ENCODE measurements around the gene ALAD. TPM values are rescaled to one million over a fixed set of nuclear protein-coding genes. Genes with fewer than 3 reads are reported as not detected.
"Not testable (repeated sequence)": the region's sequence is repeated elsewhere in the genome, so short reads cannot be mapped to it uniquely, and the experiment has no call there.

The ALAD gene
- total RNA-seq, 2 donors from 2014 or later: 27.5 to 34.7 TPM

- Mint-ChIP-seq H3K27ac (no peak overlapping the region), H3K27me3 (ENCODE audit: low read depth) (no peaks in the 10 kb centered on the region), H3K9me3 (no peaks in the 10 kb centered on the region), H3K4me3 (no peak overlapping the region), H3K4me1 (ENCODE audit: low read depth) (no peaks in the 10 kb centered on the region), H3K36me3 (ENCODE audit: insufficient read depth in 2 of 2) (no peaks in the 10 kb centered on the region)
- ATAC-seq (replicated peaks in 1 of 2) (no peak), DNase-seq (no peak)
These were observed 15.2 kb upstream of the ALAD start for GRCh38 chr9:113416149-113416721.

DNA sequence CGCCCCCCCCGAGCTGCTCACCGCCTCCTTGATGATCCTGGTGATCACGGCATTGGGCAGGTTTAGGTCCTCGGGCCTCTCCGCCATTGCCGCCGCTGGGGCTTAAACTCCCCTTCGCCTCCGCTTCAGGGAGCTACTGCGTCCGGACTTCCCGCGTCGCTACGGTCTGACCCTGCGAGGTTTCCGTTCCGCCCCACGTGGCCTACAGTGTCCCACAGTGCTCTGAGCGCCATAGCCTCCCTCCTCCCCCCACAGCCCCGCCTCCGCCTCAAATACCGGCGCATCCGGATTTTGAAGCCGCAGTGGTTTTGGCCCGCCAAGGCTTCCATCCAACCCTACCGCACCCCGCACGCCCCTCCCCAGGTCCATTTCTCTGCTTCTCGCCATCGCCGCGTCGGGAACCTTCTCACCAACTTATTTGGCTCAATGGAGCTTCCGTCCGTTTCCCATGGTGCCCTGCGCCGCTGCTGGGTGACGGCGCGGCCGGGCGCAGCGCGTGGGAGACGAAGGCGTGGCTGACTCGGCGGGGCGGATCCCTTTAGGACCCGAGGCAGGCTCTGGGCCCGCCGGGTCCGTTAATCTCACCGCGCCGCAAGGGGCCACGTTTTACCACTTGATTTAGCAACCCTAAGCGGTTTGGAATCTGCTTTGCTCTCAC, 9.3 kb upstream of the ALAD start, which contains the start of the genes C9orf43 and POLE3:
TSS of gene C9orf43 (plus strand) at position 541 of the 658 bp plus-strand sequence. CDS start 2,747 bp downstream, outside the sequence.
TSS of gene POLE3 (minus strand) at position 469 of the 658 bp plus-strand sequence. CDS start at position 87, 382 bp downstream.
- peak; percentile 96 to 97 for DNase-seq
- H3K27me3 Mint-ChIP-seq (ENCODE audit: low read depth): no peaks in the 10 kb centered on the region
- H3K9me3 Mint-ChIP-seq: no peaks in the 10 kb centered on the region
- H3K4me1 Mint-ChIP-seq (ENCODE audit: low read depth): peaks cover 31% of the 10 kb centered on the region
- peaks cover 12 to 17% of the 10 kb centered on the region in 2 donors for H3K36me3 Mint-ChIP-seq (ENCODE audit: insufficient read depth in 2 of 2)
- H3K4me3 Mint-ChIP-seq: peak within 1 kb of the TSS; percentile 94 to 99
- peak within 1 kb of the TSS; percentile 96 for H3K27ac Mint-ChIP-seq
- ATAC-seq (replicated peaks in 1 of 2): peak; percentile 95 to 96

DNA sequence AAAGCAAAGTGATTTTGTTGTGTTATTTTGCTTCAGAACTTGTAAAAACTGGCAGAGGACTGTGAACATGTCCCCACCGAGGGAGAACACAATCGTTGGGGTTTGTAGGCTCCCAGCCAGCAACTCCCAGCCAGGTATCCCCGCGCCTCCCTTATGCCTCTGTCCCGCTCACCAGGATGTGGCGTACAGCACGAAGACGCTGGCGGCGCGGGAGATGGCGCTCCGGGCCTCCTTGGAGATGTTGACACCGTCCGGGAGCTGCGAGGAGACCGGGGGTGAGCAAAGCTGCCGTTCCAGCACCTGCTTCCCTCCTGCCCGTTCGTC, 8.8 kb upstream of the ALAD start:
- H3K36me3 Mint-ChIP-seq (ENCODE audit: insufficient read depth in 2 of 2): peaks cover 12 to 17% of the 10 kb centered on the region in 2 donors
- H3K4me3 Mint-ChIP-seq: peak overlapping the region; percentile 94 to 99
- no peaks in the 10 kb centered on the region for H3K27me3 Mint-ChIP-seq (ENCODE audit: low read depth)
- peaks cover 31% of the 10 kb centered on the region for H3K4me1 Mint-ChIP-seq (ENCODE audit: low read depth)
- no peaks in the 10 kb centered on the region for H3K9me3 Mint-ChIP-seq
- peak; percentile 20 to 21 for ATAC-seq (replicated peaks in 1 of 2)
- peak overlapping the region; percentile 96 for H3K27ac Mint-ChIP-seq
- DNase-seq: no peak

DNA sequence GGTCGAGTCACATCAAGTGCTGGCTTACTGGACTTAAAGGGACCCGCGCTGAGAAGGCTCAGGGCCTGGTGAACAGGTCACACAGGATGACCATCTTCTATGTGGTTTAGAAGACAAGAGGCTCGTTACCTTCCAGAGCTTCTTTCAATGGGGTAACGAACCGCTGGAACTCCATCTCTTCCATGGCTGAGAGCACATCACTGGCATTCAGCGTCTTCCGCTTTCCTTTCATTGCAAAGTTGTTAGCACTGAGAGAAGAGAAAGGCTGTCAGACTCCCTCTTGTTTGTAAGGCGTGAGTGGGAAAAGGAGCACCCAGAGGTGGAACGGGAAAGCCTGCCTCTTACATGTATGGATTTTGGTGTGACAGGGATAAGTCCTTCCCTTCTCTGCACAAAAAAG, 8.4 kb upstream of the ALAD start:
- Mint-ChIP-seq H3K4me3 (peak overlapping the region; percentile 94 to 99), H3K36me3 (ENCODE audit: insufficient read depth in 2 of 2) (peaks cover 12 to 17% of the 10 kb centered on the region in 2 donors), H3K27ac (peak overlapping the region; percentile 91), H3K9me3 (no peaks in the 10 kb centered on the region), H3K27me3 (ENCODE audit: low read depth) (no peaks in the 10 kb centered on the region), H3K4me1 (ENCODE audit: low read depth) (peaks cover 31% of the 10 kb centered on the region)
- no peak for DNase-seq
- no peak for ATAC-seq (replicated peaks in 1 of 2)

DNA sequence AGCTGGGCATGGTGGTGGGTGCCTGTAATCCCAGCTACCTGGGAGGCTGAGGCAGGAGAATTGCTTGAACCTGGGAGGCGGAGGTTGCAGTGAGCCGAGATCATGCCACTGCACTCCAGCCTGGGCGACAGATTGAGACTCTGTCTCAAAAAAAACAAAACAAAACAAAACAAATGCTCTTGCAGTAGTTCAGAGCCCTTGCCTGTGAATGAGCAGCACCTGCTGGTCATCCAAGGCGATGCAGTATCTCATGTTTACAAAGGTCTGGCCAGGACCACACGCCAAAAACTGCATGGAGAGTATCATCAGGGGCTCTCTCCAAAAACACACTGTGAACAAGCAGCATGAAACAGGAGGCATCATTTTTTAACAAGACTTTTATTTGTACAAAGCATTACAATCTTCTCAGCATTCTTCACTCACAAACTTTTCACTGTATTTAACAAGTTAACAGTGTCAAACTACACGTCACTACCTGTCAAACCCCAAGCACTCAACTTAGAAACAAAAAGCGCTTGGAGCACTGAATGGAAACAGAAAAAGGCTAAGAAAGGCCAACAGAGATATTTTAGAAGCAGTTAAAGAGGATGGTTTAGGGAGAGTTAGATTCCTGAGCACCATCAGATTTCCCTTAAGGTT, 5.9 kb upstream of the ALAD start:
- peak; percentile 60 to 67 for DNase-seq
- not testable (repeated sequence) for H3K9me3 Mint-ChIP-seq; H3K27me3 Mint-ChIP-seq (ENCODE audit: low read depth); ATAC-seq (replicated peaks in 1 of 2)
- peak overlapping the region; percentile 8 to 94 for H3K4me3 Mint-ChIP-seq
- peak overlapping the region; percentile 91 for H3K27ac Mint-ChIP-seq
- H3K36me3 Mint-ChIP-seq (ENCODE audit: insufficient read depth in 2 of 2): peaks cover 12 to 17% of the 10 kb centered on the region in 2 donors
- peaks cover 36% of the 10 kb centered on the region for H3K4me1 Mint-ChIP-seq (ENCODE audit: low read depth)

GRCh38 chr9:113406353-113406752, 5.3 kb upstream of the ALAD start:
- ATAC-seq (replicated peaks in 1 of 2); H3K9me3 Mint-ChIP-seq; H3K27me3 Mint-ChIP-seq (ENCODE audit: low read depth); H3K4me3 Mint-ChIP-seq; DNase-seq: not testable (repeated sequence)
- peak overlapping the region; percentile 91 for H3K27ac Mint-ChIP-seq
- H3K36me3 Mint-ChIP-seq (ENCODE audit: insufficient read depth in 2 of 2): peaks cover 12 to 17% of the 10 kb centered on the region in 2 donors
- H3K4me1 Mint-ChIP-seq (ENCODE audit: low read depth): peaks cover 42% of the 10 kb centered on the region

DNA sequence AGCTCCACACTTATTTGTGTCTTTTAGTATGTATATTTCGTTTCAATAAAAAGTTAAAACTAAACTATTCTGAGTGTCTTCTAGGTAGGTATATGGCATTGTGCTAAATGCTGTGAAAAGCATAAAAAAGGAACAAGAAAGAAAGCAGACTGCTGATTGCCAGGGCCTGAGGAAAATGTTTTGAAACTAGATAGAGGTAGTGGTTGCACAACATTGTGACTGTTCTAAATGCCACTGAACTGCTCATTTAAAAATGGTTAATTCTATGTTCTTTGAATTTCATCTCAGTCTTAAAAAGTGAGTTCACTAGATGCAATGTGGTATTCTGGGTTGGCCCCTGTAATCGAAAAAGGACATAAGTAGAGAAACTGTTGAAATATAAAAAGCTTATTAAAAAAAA, 2.6 kb upstream of the ALAD start:
- ATAC-seq (replicated peaks in 1 of 2): no peak
- no peak for DNase-seq
- Mint-ChIP-seq H3K9me3 (no peaks in the 10 kb centered on the region), H3K4me1 (ENCODE audit: low read depth) (peaks cover 51% of the 10 kb centered on the region), H3K27ac (peak overlapping the region; percentile 35), H3K36me3 (ENCODE audit: insufficient read depth in 2 of 2) (peaks cover 5 to 10% of the 10 kb centered on the region in 2 donors), H3K27me3 (ENCODE audit: low read depth) (no peaks in the 10 kb centered on the region), H3K4me3 (no peak overlapping the region)

- Mint-ChIP-seq H3K27me3 (ENCODE audit: low read depth) (no peaks in the 10 kb centered on the region), H3K27ac (no peak overlapping the region), H3K9me3 (no peaks in the 10 kb centered on the region), H3K4me3 (peak overlapping the region; percentile 61 to 96), H3K4me1 (ENCODE audit: low read depth) (peaks cover 34% of the 10 kb centered on the region), H3K36me3 (ENCODE audit: insufficient read depth in 2 of 2) (no peaks in the 10 kb centered on the region)
- no peak for DNase-seq
- ATAC-seq (replicated peaks in 1 of 2): no peak
These were observed 1.4 kb downstream of the ALAD start for GRCh38 chr9:113399646-113400200.

DNA sequence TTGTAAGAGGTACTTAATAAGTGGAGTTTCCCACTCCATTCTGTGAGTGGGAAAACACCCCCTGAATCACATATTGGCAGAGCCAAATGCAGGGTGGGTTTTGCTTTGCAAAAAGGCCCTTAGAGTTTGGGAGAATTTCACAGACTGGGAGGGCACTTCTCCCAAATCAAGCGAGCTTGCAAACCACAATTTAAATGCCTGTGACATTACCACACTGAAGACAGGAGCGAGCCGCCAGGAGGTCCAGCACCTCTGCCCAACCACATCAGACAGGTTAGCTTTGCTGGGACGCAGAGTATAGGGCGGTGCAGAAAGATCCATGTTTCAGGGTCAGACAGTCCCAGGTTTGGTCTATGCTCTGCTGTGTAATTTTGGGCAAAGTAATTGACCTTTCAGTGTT, 2.3 kb downstream of the ALAD start:
- Mint-ChIP-seq H3K4me1 (ENCODE audit: low read depth) (peaks cover 34% of the 10 kb centered on the region), H3K27ac (no peak overlapping the region), H3K9me3 (no peaks in the 10 kb centered on the region), H3K4me3 (peak overlapping the region; percentile 18 to 61), H3K36me3 (ENCODE audit: insufficient read depth in 2 of 2) (no peaks in the 10 kb centered on the region), H3K27me3 (ENCODE audit: low read depth) (no peaks in the 10 kb centered on the region)
- DNase-seq (no peak), ATAC-seq (replicated peaks in 1 of 2) (no peak)

DNA sequence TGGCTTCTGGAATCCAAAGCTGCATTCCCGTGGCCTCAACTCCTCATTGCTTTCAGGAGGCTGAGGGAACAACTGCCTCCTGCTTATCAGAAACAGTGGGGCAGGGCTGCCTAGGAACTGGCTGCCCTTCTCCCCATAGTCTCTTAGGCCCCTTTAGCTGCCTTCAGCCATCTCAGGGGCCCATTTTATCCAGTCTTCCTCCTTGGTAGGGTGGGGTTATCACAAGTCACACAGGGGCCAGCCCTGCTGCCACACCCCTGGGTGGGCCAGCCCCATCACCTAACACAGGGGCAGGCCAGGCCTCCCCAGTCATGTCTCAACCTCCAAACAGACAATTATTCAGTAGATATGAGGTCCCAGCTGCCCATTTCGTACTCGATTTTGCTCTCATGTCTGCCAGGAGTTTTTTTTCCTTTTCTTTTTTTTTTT, 3.9 kb downstream of the ALAD start:
- H3K27ac Mint-ChIP-seq: no peak overlapping the region
- H3K4me1 Mint-ChIP-seq (ENCODE audit: low read depth): peaks cover 30% of the 10 kb centered on the region
- no peak for ATAC-seq (replicated peaks in 1 of 2)

GRCh38 chr9:113395000-113395861, 5.9 kb downstream of the ALAD start:
- Mint-ChIP-seq H3K27ac (no peak overlapping the region), H3K9me3 (no peaks in the 10 kb centered on the region), H3K36me3 (ENCODE audit: insufficient read depth in 2 of 2) (no peaks in the 10 kb centered on the region), H3K27me3 (ENCODE audit: low read depth) (no peaks in the 10 kb centered on the region), H3K4me1 (ENCODE audit: low read depth) (peaks cover 21% of the 10 kb centered on the region), H3K4me3 (no peak overlapping the region)
- ATAC-seq (replicated peaks in 1 of 2): no peak
- DNase-seq: no peak

More for the DNA sequence above, 3.9 kb downstream of the ALAD start:
- no peak overlapping the region for H3K4me3 Mint-ChIP-seq
- no peaks in the 10 kb centered on the region for H3K9me3 Mint-ChIP-seq
- H3K27me3 Mint-ChIP-seq (ENCODE audit: low read depth): no peaks in the 10 kb centered on the region
- H3K36me3 Mint-ChIP-seq (ENCODE audit: insufficient read depth in 2 of 2): no peaks in the 10 kb centered on the region
- no peak for DNase-seq

DNA sequence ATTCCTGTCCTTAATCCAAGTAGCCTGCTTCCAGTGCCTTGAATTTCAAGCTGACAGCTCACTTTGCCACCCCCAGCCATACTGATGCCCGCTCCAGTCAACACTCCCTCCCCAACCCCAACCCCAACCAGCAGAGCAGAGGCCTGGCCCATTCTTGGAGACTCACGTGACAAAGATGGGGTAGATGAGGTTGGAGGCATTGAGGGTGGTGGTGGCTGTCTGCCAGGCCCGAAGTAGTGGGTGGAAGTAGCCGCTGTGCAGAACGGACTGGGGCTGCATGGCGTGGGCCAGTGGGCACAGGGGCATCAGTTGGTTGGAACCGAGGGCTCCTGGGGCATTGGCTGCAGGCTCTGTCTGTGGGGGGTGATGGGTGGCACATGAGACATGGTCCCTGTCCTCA, 7.8 kb downstream of the ALAD start:
- Mint-ChIP-seq H3K36me3 (ENCODE audit: insufficient read depth in 2 of 2) (peaks cover 0 to 1% of the 10 kb centered on the region in 2 donors), H3K4me1 (ENCODE audit: low read depth) (peaks cover 4% of the 10 kb centered on the region), H3K27ac (no peak overlapping the region), H3K4me3 (no peak overlapping the region), H3K9me3 (no peaks in the 10 kb centered on the region), H3K27me3 (ENCODE audit: low read depth) (no peaks in the 10 kb centered on the region)
- ATAC-seq (replicated peaks in 1 of 2) (no peak), DNase-seq (no peak)

Measured in activated T-cell treated with anti-CD3 and anti-CD28 coated beads, Interleukin-2, amount 50 U/mL, for 72 hours (primary cell).